ENCODE measurements around the gene TUFT1. TPM values are rescaled to one million over a fixed set of nuclear protein-coding genes. Genes with fewer than 3 reads are reported as not detected.

Gene TUFT1
- total RNA-seq, 1 experiment from 2014 or later = 12.3 TPM

GRCh38 chr1:151593730-151594129 is 53.6 kb downstream of the TUFT1 start:
- CTCF ChIA-PET = interaction anchor here (0.7 to 2.1 kb wide), 13 partner anchors 8 to 312 kb away, joined by 3 to 13 read pairs (median 4); partner anchors contain the start of gene TUFT1
- Histone ChIP-seq H3K9me3 (ENCODE audit: control insufficient read depth in 1 of 2, insufficient read depth in 1 of 2, low read depth in 1 of 2, low read length in 2 of 2) (no peaks in the 10 kb centered on the region), H3K4me1 (ENCODE audit: control insufficient read depth in 1 of 2, insufficient read depth in 2 of 2, low read length in 2 of 2) (peaks cover 3 to 13% of the 10 kb centered on the region in 2 experiments; a peak in 3 of 4 replicates), H3K4me3 (replicated peaks in 1 of 2; ENCODE audit: low read depth in 1 of 2, low read length in 2 of 2) (no peak overlapping the region), H3K79me2 (ENCODE audit: insufficient read depth, low read length) (no peaks in the 10 kb centered on the region), H3K36me3 (ENCODE audit: control insufficient read depth in 1 of 2, insufficient read depth in 2 of 2, low read length in 2 of 2) (no peaks in the 10 kb centered on the region), H3K27ac (ENCODE audit: low read depth, low read length) (no peak overlapping the region), H4K20me1 (ENCODE audit: insufficient read depth) (no peaks in the 10 kb centered on the region), H3K9ac (ENCODE audit: low read length) (no peak overlapping the region), H3K9me2 (ENCODE audit: insufficient read depth) (no peaks in the 10 kb centered on the region), H2AFZ (ENCODE audit: low read depth, low read length, poor library complexity, severe bottlenecking) (peak overlapping the region; percentile 100), H3K4me2 (ENCODE audit: low read length) (peak overlapping the region; percentile 40), H3K27me3 (ENCODE audit: insufficient read depth, low read length) (no peaks in the 10 kb centered on the region)
- POLR2A ChIA-PET = interaction anchor here (1.0 to 1.5 kb wide), 3 partner anchors 14 to 54 kb away, joined by 4 to 5 read pairs (median 5); no protein-coding TSS in a partner anchor
- TF ChIP-seq REST (IDR thresholded peaks at IDR 0.05; ENCODE audit: low read depth) (no peak), ZFX (IDR thresholded peaks at IDR 0.05) (no peak), POLR2AphosphoS5 (IDR thresholded peaks at IDR 0.05; ENCODE audit: low read depth, low read length) (no peak)
- DNase-seq (ENCODE audit: low read depth, low spot score) (no peak), ATAC-seq (peak; percentile 46)
- intact Hi-C loops (cut with micrococcal nuclease) = loop anchor here (1.0 to 5.0 kb wide), 4 partner anchors 136 to 243 kb away; partner anchors contain the start of gene POGZ
- no TSS peak for BruUV-seq (replicated peaks)
- RAD21 ChIA-PET (ENCODE audit: low non-redundant PET in 1 of 2, low total read pairs in 2 of 2, uncharacterized antibody in 2 of 2, unreplicated experiment in 2 of 2) = no interaction called here

- Histone ChIP-seq H3K27ac (ENCODE audit: low read depth, low read length) (no peak overlapping the region), H3K27me3 (ENCODE audit: insufficient read depth, low read length) (no peaks in the 10 kb centered on the region), H4K20me1 (ENCODE audit: insufficient read depth) (no peaks in the 10 kb centered on the region), H3K4me3 (replicated peaks in 1 of 2; ENCODE audit: low read depth in 1 of 2, low read length in 2 of 2) (no peak overlapping the region), H3K4me2 (ENCODE audit: low read length) (peak overlapping the region; percentile 40), H3K79me2 (ENCODE audit: insufficient read depth, low read length) (no peaks in the 10 kb centered on the region), H3K9me3 (ENCODE audit: control insufficient read depth in 1 of 2, insufficient read depth in 1 of 2, low read depth in 1 of 2, low read length in 2 of 2) (no peaks in the 10 kb centered on the region), H3K9ac (ENCODE audit: low read length) (no peak overlapping the region), H3K9me2 (ENCODE audit: insufficient read depth) (no peaks in the 10 kb centered on the region), H3K36me3 (ENCODE audit: control insufficient read depth in 1 of 2, insufficient read depth in 2 of 2, low read length in 2 of 2) (no peaks in the 10 kb centered on the region), H3K4me1 (ENCODE audit: control insufficient read depth in 1 of 2, insufficient read depth in 2 of 2, low read length in 2 of 2) (peaks cover 3 to 13% of the 10 kb centered on the region in 2 experiments; a peak in 3 of 4 replicates), H2AFZ (ENCODE audit: low read depth, low read length, poor library complexity, severe bottlenecking) (peak overlapping the region; percentile 100)
- DNase-seq (ENCODE audit: low read depth, low spot score) (peak; percentile 77), ATAC-seq (peak; percentile 97)
- ChIA-PET CTCF (interaction anchor here (0.7 to 2.1 kb wide), 14 partner anchors 9 to 313 kb away, joined by 3 to 13 read pairs (median 4); partner anchors contain the start of gene TUFT1), POLR2A (interaction anchor here (1.0 to 1.5 kb wide), 3 partner anchors 14 to 55 kb away, joined by 4 to 5 read pairs (median 5); no protein-coding TSS in a partner anchor), RAD21 (ENCODE audit: low non-redundant PET in 1 of 2, low total read pairs in 2 of 2, uncharacterized antibody in 2 of 2, unreplicated experiment in 2 of 2) (no interaction called here)
- intact Hi-C loops (cut with micrococcal nuclease) = loop anchor here (1.0 to 5.0 kb wide), 4 partner anchors 137 to 242 kb away; partner anchors contain the start of gene POGZ
- BruUV-seq (replicated peaks) = no TSS peak
- TF ChIP-seq, protein P1, sequence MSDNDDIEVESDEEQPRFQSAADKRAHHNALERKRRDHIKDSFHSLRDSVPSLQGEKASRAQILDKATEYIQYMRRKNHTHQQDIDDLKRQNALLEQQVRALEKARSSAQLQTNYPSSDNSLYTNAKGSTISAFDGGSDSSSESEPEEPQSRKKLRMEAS (IDR thresholded peaks at IDR 0.05) = peak; percentile 60
- TF ChIP-seq ATF3 (IDR thresholded peaks at IDR 0.05) (no peak), ZNF274 (IDR thresholded peaks at IDR 0.05; ENCODE audit: low read depth, low read length) (no peak), FOSL1 (IDR thresholded peaks at IDR 0.05; ENCODE audit: low read depth) (no peak), RAD21 (IDR thresholded peaks at IDR 0.05; ENCODE audit: low read depth) (peak; percentile 92), EZH2phosphoT487 (IDR thresholded peaks at IDR 0.05; ENCODE audit: borderline replicate concordance) (no peak), SRF (IDR thresholded peaks at IDR 0.05; ENCODE audit: low read depth) (no peak), CBX3 (IDR thresholded peaks at IDR 0.05; ENCODE audit: low read depth) (0 out of 2 replicates have a peak, but pooled peaks have one; percentile 53), ZFX (IDR thresholded peaks at IDR 0.05) (no peak), YY1 (IDR thresholded peaks at IDR 0.05; ENCODE audit: extremely low read depth, insufficient replicate concordance, low read depth, low read length) (peak; percentile 70), JUND (IDR thresholded peaks at IDR 0.05) (no peak), EGR1 (IDR thresholded peaks at IDR 0.05; ENCODE audit: low read depth) (no peak), CEBPB (IDR thresholded peaks at IDR 0.05; ENCODE audit: low read depth) (no peak)
Measured at GRCh38 chr1:151594143-151594625, 54.1 kb downstream of the TUFT1 start.
